Activated CD8-positive, alpha-beta memory T cell treated with anti-CD3 and anti-CD28 coated beads, Interleukin-2, amount 50 U/mL, for 48 hours (primary cell): ENCODE results near the gene SCN4B.
"Not testable (repeated sequence)": the region's sequence is repeated elsewhere in the genome, so short reads cannot be mapped to it uniquely, and the experiment has no call there.

Experiments
- DNase-seq: peaks from one replicate; pipeline ENCODE4 v3.0.0-alpha.2; 2020

SCN4B gene, protein sequence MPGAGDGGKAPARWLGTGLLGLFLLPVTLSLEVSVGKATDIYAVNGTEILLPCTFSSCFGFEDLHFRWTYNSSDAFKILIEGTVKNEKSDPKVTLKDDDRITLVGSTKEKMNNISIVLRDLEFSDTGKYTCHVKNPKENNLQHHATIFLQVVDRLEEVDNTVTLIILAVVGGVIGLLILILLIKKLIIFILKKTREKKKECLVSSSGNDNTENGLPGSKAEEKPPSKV

DNA sequence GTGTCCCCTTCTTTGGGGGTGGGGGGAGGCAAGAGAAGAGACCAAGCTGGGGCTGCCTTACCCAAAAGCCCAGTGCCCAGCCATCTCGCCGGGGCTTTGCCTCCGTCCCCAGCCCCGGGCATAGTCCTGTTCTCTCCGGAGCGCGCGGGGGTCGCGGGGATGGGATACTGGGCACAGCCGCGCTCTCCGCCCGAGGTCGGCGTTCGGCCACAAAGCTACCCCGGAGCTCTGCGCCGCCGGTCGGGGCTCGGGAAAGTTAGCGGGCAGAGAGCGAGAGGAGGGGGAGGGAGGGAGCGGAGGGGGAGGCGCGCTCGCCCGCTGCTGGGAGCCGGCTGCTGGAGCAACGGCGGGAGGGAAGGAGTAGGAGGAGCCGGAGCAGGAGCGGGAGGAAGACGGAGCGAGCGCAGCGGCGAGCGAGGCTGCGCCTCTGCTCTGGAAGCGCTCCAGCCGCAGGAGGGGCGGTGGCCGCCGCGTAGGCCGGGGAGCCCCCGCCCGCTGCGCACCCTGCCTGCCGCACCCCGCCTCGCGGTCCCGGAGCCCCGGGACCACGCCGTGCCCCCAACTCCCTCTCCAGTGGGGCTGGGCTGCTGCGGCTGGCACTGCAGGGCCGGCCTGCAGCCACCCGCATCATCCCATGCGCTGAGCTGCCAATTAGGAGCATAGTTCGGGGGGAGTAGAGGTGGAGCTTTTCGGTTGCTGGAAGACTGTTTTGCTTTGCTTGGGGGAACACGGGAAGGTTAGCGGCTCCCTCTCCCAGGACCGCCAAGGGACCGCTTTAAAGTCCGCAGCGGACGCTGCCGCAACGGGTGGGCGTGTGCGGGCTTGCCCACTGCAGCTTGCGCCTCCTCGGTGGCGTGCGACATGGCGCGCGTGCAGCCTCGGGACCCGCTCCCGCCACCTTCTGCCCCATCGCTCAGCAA is at the start of gene SCN4B:
Gene SCN4B (minus strand): TSS at position 272 of the 920 bp plus-strand sequence. CDS start 150 bp downstream, at position 122.
- DNase-seq, result no peak

DNA sequence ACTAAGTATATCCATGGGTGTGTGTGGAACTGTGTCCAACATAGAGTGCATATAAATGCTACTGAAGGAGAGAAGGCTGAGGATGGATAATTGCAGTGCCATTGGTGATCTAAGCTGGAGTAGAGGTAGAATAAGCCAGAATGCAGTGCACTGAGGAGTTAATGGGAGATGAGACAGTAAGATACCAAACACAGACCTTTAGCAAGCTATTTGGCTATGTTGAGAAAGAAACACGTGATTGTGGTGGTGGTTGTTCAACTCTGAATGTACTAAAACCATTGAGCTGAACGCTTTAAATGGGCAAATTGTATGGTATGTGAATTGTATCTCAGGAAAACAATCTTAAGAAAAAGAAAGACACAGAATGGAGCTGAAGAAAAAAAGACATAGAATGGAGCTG is 49.3 kb upstream of the SCN4B start:
- DNase-seq, result no peak

DNA sequence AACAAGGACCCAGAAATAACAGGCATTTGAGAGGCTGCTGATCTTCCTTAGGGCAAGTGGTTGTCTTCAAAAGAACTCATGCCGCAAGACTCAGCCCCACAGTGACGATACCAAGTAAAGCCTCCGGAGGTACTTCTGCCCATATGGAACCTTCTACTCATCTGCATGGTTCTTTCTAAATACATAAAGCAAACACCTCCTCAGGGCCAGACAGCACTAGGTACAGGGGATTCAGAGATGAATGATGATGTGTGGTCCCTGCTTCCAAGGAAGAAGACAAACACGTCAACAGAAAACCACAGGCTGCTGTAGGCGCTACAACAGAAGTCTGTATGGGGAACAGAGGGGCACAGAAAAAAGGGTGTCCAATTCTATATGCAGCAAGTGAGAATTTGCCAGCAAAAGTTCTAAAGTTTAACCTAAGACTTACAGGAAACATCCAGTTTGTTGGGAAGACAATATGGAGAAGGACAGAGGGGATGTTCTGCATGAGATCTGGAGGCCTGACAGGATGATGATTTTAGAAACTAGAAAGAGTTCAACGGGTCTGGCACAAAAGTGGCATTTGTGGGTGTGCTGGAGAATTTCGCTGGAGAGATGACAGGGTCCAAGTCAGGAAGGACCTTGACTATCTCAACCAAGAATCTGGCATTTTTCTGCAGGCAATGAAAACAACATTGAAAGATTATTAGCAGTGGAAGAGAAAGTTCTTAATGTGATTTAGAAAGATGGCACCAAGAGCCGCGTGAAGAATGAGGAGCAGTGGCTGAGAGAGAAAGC is 48.5 kb upstream of the SCN4B start:
- peak; percentile 76 for DNase-seq

DNA sequence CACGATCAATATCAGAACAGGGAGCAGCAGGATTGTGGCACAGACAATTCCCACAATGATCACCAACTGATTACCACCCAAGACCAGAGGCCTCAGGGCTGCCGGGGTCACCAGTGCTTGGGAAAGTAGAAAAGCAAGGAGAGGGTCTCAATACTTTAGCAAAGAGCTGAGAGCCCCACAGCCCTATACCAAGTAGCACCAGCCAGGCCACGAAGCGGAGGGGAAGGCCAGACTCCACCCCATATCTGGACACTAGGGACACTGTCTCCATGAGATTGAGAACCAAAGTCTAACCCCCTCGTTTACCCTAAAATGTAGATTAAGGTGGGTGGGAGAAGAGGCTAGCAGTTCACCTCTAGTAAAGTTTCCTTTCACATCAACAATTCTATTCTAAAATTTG is 47.9 kb upstream of the SCN4B start:
- peak; percentile 71 for DNase-seq

DNA sequence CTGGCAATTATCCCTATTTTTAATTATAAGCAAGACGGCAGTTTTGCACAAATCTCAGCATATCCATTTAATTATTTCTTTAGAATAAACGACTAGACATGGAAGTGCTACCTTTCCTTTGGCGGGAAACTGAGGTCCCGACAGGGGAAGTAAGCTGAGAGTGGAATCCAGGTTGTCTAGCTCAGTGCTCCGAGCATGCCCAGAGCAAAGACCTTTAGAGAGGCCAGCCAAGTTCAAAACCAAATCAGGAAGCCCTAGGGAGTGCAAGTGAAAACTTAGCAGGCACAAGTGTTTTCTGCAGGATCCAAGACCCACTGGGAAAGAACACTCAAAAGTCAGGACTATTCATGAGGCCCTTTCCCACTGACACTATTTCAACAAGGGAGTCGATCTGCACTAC is 46.5 kb upstream of the SCN4B start:
- no peak for DNase-seq

DNA sequence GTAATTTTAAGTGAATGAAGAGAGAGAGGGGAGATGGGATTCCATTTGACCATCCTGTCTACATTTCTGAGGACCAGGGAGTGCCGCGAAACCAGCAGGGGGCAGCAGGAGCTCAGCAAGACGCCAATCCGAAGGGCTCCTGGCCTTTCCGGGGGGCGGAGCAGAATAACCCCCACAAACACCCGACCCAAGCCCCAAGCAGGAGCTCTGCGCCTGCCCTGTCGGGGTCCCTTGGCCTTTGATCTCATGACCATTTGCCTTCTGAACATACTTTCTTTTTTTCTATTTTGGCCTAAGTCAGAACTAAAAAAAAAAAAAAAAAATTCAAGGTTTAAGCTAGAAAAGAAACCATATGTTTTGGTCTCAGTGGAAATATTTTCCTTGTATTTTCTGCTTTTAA is 45.7 kb upstream of the SCN4B start:
- peak; percentile 93 for DNase-seq

DNA sequence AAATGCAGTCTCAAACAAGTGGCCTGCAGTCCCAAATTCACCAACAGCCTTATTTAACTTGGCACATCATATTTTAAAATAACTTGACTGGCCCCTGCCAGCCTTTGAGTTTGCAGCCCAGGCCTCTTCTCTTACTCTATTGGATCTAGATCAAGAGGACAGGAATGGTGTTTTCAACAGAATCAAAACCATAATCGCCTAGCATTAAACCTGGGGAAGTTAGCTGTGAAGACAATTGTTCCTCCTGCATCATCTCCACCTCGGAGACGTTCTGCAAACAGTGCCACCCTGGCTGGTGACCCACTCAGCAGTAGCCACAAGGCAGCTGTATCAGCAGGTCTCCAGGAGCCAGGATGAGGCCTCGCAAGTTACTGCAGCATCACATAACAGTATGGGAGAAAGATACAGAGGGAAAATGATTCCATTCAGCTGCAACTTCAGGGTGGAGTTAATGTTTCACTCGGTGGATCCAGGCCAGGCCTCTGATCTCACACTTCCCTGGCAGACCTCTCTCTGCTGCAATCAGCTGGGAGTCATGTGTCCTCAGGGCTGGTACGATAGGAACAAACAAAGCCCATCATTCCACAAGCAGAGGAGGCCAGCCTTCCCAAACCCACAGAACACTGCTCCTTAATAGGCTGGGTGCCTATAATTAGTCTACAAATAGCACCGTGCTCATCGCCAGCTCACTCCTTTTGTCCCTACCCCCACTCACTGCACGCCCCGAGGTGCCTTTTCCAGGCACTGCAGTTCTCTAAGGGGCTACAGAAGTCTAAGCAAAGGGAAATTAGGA is 42.4 kb upstream of the SCN4B start:
- no peak for DNase-seq

DNA sequence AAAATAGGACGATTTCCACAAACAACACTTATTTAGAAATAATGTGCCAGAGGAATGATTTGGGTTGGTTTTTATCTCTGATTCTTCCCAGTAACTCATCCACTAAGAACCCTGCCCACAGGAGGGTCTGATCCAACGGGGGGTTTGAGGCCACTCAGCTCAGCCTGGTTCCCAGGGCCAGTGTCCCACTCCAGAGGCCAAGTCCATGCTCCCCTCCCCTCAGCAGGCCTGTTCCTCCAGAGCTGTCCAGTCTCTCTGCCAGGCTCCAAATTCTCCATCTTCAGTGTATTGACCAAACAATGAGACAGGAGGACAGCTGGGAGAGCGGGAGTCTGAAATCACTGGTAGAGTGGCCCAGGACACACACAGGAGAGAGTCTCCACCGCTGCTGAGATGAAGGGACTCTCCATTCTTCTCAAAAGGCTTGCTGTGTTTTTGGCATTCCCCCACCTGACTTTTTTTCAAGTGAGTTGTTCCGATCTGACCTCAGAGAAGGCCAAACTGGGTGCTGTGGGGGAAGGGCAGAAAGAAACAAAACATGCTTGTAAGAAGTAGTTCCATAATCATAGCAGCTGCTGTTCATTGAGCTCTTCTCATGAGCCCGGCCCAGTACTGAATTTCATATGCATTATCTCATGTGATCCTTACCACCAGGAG is 41.4 kb upstream of the SCN4B start:
- DNase-seq, result no peak

DNA sequence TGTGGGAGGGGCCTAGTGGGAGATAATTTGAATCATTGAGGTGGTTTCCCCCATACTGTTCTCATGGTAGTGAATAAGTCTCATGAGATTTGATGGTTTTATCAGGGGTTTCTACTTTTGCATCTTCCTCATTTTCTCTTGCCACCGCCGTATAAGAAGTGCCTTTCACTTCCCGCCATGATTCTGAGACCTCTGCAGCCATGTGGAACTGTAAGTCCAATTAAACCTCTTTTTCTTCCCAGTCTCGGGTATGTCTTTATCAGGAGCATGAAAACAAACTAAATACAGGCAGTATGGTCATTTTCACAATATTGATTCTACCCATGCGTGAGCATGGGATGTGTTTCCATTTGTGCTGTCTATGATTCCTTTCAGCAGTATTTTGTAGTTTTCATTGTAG is 40.2 kb upstream of the SCN4B start:
- not testable (repeated sequence) for DNase-seq

DNA sequence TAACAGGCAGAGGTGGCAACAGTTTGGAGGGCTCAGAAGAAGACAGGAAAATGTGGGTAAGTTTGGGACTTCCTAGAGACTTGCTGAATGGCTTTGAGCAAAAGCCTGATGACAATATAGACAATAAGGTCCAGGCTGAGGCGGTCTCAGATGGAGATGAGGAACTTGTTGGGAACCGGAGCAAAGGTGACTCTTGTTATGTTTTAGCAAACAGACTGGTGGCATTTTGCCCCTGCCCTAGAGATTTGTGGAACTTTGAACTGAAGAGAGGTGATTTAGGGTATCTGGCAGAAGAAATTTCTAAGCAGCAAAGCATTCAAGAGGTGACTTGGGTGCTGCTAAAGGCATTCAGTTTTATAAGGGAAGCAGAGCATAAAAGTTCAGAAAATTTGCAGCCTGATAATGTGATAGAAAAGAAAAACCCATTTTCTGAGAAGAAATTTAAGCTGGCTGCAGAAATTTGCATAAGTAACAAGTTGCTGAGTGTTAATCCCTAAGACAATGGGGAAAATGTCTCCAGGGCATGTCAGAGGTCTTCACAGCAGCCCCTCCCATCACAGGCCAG is 38.4 kb upstream of the SCN4B start:
- DNase-seq, result not testable (repeated sequence)

DNA sequence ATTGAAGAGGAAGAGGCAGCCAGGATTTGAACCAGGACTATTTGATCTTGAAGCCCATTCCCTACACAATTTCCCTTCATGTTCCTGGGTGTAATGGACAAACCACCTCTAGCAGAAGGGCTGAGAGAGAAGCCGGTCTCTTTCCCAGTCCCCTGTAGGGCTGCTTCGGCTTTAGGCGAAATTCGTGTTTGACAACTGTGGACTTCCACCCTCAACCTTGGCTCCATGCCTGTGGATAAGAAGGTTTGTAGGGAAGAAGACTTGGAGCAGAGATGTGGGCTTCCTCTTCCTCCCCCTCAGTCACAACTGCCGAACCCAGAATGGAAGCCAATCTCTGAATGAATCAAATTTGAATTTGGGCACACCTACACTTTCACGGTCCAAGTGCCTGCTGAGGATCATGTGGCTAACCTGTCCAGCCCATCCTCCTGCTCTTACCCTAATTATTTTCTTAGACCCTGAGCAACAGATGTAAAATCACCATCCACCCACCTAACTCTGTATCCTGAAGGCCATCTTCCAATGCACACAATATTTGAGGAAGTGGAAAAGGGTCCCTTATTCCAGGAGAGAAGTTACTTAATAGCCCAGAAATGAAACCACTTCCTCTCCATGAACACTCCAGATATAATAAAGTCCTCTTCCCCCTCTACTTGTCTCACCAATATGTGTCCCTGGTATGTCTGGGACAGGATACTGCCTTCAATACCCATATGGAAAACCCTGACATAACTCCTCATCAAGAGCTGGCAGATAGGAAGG is 33.9 kb upstream of the SCN4B start:
- DNase-seq, result no peak

DNA sequence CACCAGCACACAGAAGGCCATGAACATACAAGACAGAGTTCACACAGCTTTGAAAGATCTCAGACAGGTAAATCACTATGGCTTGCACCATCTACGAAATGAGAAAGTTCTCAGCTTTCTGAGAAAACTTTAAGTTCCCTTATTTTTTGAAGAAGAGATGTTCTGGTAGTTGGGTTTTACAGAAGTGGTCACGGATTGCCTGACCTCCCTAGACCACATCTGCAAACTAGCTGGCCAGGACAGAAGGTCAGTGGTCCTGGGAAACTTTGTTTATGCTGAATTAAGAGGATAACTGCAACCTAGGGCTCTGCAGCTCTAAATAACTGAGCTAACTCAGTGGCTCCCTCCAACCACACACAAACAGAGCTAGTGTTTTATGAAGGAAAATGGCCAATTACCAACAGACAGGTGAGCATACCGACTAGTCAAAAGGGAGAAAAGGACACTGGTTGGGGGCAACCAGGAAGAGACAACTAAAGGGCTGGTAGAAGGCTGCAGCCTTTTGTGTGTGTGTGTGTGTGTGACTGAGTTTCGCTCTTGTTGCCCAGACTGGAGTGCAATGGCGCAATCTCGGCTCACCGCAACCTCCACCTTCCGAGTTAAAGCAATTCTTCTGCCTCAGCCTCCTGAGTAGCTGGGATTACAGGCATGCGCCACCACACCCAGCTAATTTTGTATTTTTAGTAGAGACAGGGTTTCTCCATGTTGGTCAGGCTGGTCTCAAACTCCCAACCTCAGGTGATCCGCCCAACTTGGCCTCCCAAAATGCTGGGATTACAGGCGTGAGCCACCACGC is 32.4 kb upstream of the SCN4B start:
- no peak for DNase-seq

DNA sequence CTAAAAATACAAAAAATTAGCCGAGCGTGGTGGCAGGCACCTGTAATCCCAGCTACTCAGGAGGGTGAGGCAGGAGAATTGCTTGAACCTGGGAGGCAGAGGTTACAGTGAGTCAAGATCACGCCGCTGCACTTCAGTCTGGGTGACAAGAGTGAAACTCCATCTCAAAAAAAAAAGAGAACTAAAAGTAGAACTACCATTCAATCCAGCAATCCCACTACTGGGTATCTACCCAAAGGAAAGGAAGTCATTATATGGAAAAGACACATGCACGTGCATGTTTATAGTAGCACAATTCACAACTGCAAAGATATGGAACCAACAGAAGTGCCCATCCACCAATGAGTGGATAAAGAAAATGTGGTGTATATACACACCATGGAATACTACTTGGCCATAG is 31.1 kb upstream of the SCN4B start:
- not testable (repeated sequence) for DNase-seq

DNA sequence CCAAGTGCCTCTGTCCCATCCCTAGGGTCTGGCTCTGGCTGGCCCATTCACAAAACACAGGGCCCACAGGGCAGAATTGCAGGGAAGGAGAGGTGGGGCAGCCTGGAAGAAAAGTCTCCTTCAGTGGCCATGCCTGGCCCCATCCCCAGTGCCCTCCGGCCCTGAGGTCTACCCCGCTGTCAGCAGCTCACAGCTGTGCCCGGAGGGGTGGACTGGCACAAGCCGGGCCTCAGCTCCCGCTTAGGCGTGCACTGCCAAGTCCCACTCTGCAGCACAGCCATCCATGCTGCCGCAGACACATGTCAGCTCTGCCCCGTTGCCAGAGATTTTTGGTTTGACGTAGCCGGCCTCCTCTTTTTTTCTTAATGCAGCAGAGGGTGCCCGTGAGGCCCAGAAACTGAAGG is 27.7 kb upstream of the SCN4B start:
- no peak for DNase-seq

DNA sequence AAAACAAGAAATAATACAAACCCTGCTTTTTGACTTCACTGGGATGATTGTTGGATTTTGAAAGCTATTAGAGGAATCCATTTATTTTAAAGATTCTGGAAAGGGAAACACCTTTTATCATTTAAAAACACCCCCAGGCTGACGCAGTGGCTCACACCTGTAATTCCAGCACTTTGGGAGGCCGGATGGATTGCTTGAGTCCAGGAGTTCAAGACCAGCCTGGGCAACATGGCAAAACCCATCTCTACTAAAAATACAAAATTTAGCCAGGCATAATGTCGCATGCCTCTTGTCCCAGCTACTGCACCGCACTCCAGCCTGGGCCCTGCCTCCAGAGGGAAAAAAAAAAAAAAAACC is 24.1 kb upstream of the SCN4B start:
- no peak for DNase-seq

DNA sequence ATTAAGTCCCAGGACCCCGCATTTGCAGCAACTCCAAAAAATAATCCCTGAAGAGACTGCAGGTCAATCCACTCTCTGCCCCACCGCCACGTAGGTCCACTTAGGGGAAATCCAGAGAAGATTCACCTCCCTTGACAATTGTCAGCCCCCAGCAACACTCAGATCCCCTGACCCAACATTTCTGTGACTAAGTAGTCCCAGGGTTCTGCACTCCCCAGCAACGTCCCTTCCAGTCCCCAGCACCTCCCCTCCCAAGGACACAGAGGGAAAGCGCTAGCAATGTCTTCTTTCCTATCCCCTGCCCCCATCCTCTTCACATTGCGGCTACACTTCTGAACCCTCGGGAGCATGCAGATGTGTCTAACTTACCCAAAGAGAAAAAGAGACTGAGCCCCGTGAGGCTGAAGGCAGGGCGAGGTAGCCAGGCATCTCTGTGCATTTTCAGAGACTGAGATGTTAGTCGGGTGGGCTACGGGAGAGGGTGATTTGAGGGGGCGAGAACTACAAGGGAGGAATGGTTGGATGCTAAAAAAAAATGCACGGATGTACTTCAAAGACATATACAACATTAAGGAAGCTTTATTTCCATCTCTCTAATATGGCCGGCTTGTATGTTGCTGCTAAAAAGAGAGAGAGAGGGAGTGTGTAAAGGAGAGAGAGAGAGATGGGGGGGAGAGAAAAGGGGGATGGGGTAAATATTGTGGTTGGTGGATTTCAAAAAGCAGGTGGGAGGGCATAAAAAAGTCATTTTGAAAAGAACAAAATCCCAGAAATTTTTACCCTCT is 23.6 kb upstream of the SCN4B start, which contains the start of gene SCN2B:
Gene SCN2B (minus strand): TSS at position 647 of the 785 bp plus-strand sequence. CDS start 208 bp downstream, at position 439.
- no peak for DNase-seq

DNA sequence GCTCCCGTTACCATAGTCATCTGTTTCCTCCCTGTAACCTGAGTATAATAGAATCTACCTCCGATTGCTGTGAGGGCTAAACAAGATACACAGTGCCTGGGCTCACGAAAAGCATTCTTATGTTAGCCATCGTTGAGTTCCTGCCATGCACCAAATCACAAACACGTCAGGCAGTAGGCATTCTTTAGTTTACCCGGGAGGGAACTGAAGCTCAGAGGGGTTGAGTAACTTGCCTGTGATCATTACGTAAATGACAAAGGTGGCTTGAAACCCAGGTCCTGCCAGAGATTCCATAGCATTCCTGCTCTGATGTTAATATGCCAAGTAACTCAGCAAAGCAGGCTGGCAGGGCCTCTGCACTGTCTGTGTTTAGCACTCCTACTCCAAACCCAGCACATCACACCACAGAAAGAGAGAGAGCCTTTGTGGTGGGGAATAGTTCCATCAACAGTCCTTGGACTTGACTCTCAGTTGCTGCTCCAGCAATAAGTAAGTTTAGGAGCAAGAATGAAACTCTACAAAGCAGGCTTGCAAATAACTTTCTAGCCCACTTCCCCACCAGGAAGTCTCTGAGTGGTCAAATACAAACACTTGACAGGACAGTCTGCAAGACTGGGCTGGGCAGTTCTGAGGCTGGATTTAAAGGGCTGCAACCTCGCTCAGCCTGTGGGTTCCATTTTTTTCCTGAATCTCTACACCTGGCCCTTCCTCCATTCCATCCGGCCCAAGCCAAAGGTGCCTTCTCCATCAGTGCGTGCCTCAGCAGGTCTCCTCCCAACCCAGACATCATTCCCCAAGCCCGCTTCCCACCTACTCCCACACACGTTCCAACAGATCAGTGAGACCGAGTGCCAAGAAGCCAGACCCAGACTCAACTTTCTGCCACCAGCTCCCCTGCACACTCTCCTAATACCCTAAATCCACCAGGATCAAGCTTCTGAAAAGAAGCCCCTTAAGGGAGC is 22.7 kb upstream of the SCN4B start:
- DNase-seq, result no peak

DNA sequence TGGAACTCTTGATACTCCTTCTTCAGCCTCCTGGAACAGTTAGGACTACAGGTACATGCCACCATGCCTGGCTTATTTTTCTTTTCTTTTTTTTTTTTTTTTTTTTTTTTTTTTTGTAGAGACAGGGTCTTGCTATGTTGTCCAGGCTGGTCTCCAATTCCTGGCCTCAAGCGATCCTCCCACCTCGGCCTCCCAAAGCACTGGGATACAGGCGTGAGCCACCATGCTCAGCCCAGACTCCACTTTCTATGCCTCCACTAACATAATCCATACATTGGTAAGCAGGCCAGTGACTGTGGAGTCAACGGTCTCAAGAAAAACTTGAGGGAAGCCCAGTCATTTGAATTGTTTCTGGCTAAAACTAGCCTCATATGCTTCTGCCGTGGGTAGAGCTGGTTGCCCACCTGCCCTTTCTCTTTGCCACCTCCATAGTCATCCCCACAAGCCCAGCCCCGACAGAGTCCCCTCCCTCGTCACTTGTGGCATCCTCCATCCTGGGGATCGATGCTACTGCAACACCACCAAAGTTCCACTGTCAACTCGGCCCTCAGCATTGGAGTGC is 21.5 kb upstream of the SCN4B start:
- no peak for DNase-seq
